ENCODE data around the gene CCDC97. TPM values are rescaled to one million over a fixed set of nuclear protein-coding genes. Genes with fewer than 3 reads are reported as not detected.

CCDC97 gene
- total RNA-seq, 4 donors from 2014 or later = 13.4 to 30.0 (median 18.5) TPM

DNA sequence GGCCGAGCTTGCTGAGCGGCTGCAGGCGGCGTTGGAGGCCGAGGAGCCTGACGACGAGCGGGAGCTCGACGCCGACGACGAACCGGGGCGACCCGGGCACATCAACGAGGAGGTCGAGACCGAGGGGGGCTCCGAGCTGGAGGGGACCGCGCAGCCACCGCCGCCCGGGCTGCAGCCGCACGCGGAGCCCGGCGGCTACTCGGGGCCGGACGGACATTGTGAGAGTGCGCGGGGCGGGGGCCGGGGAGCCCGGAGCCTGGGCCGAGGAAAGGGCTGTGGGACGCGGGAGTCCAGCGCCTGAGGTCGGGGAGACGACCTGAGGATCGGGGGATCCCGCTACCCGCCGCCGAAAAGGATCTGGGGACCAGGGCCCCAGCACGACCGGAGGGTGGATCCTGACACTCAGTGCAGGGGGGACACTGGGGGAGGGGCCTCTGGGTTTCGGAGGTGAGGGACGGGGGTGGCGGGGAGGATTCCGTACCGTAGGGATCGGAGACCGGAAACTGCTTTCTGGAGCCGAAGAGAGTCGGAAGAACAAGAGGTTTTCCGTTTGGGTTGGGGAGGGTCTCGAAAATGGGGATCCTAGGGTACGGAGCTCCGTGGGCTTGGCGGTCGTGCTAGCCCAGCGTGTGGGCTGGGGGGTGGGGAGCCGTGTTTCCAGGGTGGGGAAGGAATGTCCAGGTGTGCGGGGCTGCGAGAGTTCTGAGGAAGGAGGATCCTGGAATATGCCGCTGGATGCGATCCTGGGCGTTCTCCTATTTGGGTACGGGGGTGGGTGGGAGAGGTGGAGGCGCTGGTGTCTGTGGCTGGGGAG lies 45.2 kb upstream of the CCDC97 start:
- H3K36me3 ChIP-seq = peaks cover 26% of the 10 kb centered on the region
- TF ChIP-seq EP300 (IDR thresholded peaks at IDR 0.05) (no peak), POLR2A (IDR thresholded peaks at IDR 0.05) (no peak), POLR2AphosphoS5 (IDR thresholded peaks at IDR 0.05) (no peak)
- TF ChIP-seq, protein P1, sequence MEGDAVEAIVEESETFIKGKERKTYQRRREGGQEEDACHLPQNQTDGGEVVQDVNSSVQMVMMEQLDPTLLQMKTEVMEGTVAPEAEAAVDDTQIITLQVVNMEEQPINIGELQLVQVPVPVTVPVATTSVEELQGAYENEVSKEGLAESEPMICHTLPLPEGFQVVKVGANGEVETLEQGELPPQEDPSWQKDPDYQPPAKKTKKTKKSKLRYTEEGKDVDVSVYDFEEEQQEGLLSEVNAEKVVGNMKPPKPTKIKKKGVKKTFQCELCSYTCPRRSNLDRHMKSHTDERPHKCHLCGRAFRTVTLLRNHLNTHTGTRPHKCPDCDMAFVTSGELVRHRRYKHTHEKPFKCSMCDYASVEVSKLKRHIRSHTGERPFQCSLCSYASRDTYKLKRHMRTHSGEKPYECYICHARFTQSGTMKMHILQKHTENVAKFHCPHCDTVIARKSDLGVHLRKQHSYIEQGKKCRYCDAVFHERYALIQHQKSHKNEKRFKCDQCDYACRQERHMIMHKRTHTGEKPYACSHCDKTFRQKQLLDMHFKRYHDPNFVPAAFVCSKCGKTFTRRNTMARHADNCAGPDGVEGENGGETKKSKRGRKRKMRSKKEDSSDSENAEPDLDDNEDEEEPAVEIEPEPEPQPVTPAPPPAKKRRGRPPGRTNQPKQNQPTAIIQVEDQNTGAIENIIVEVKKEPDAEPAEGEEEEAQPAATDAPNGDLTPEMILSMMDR (IDR thresholded peaks at IDR 0.05) = no peak
- DNase-seq (ENCODE audit: low spot score in 2 of 2) = peak; percentile 81 to 83
- H3K27me3 ChIP-seq = no peaks in the 10 kb centered on the region
- WGBS = 1% methylated on average over 54 of the region's 75 CpGs
- H3K4me1 ChIP-seq = peaks cover 41% of the 10 kb centered on the region
- peak overlapping the region; percentile 99 for H3K27ac ChIP-seq
- no peaks in the 10 kb centered on the region for H3K9me3 ChIP-seq
- H3K4me3 ChIP-seq = peak overlapping the region; percentile 83

- H3K27ac ChIP-seq = peak overlapping the region; percentile 99
- TF ChIP-seq EP300 (IDR thresholded peaks at IDR 0.05) (no peak), POLR2A (IDR thresholded peaks at IDR 0.05) (no peak), POLR2AphosphoS5 (IDR thresholded peaks at IDR 0.05) (no peak)
- TF ChIP-seq, protein P1 (IDR thresholded peaks at IDR 0.05) = no peak
Observed at GRCh38 chr19:41265395-41266153, 44.4 kb upstream of the CCDC97 start.

GRCh38 chr19:41269055-41269454 lies 40.9 kb upstream of the CCDC97 start:
- H3K9me3 ChIP-seq = no peaks in the 10 kb centered on the region
- TF ChIP-seq EP300 (IDR thresholded peaks at IDR 0.05) (no peak), POLR2A (IDR thresholded peaks at IDR 0.05) (no peak)
- no peak for DNase-seq (ENCODE audit: low spot score in 2 of 2)
- H3K4me1 ChIP-seq = peaks cover 28% of the 10 kb centered on the region
- 89% methylated on average over 2 of the region's 2 CpGs for WGBS
- peaks cover 66% of the 10 kb centered on the region for H3K36me3 ChIP-seq
- H3K4me3 ChIP-seq = no peak overlapping the region
- H3K27me3 ChIP-seq = no peaks in the 10 kb centered on the region
- no peak overlapping the region for H3K27ac ChIP-seq

More at GRCh38 chr19:41265395-41266153, 44.4 kb upstream of the CCDC97 start:
- H3K9me3 ChIP-seq = no peaks in the 10 kb centered on the region
- DNase-seq (ENCODE audit: low spot score in 2 of 2) = no peak
- H3K4me1 ChIP-seq = peaks cover 41% of the 10 kb centered on the region
- peak overlapping the region; percentile 83 for H3K4me3 ChIP-seq
- peaks cover 31% of the 10 kb centered on the region for H3K36me3 ChIP-seq
- no peaks in the 10 kb centered on the region for H3K27me3 ChIP-seq
- 17% methylated on average over 17 of the region's 17 CpGs for WGBS

DNA sequence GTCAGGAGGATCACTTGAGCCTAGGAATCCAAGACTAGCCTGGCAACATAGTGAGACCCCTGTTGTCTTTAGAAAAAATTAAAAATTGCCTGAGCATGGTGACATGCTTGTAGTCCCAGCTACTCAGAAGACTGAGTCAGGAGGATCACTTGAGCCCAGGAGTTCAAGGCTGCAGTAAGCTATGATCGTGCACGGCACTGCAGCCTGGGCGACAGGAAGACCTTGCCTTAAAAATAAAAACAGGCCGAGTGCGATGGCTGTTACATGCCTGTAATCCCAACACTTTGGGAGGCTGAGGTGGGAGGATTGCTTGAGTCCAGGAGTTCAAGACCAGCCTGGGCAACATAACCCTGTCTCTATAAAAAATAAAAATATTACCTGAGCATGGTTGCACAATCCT lies 40.4 kb upstream of the CCDC97 start:
- Histone ChIP-seq H3K4me3 (no peak overlapping the region), H3K4me1 (peaks cover 28% of the 10 kb centered on the region), H3K27me3 (no peaks in the 10 kb centered on the region), H3K36me3 (peaks cover 71% of the 10 kb centered on the region), H3K27ac (no peak overlapping the region), H3K9me3 (no peaks in the 10 kb centered on the region)
- no peak for TF ChIP-seq EP300 (IDR thresholded peaks at IDR 0.05)
- 90% methylated on average over 5 of the region's 5 CpGs for WGBS
- DNase-seq (ENCODE audit: low spot score in 2 of 2) = no peak

DNA sequence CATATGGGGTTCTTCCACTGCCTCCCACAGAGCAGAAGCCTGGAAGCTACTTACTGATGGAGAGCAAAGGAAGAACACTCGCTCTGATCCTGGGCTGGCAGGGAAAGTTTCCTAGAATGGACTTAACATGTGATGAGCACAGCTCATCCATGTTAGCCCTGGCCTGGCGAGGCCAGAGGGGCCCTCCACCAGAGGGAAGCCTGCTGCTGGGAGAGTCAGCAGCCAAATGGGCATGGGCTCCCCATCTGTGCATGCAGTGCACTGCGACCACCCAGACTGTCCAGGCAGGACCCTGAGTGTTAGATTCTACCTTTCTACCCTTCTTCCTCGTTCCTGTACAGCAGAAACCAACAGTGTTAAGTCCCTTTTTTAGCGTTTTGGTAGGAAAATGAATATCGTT lies 36.9 kb upstream of the CCDC97 start:
- peaks cover 100% of the 10 kb centered on the region for H3K36me3 ChIP-seq
- no peak for DNase-seq (ENCODE audit: low spot score in 2 of 2)
- H3K9me3 ChIP-seq = no peaks in the 10 kb centered on the region
- H3K4me1 ChIP-seq = no peaks in the 10 kb centered on the region
- H3K27me3 ChIP-seq = no peaks in the 10 kb centered on the region
- TF ChIP-seq, protein P1 (IDR thresholded peaks at IDR 0.05) = no peak
- no peak for TF ChIP-seq EP300 (IDR thresholded peaks at IDR 0.05)
- no peak for TF ChIP-seq POLR2A (IDR thresholded peaks at IDR 0.05)
- TF ChIP-seq POLR2AphosphoS5 (IDR thresholded peaks at IDR 0.05) = no peak
- WGBS = 80% methylated on average over 6 of the region's 6 CpGs
- no peak overlapping the region for H3K4me3 ChIP-seq
- no peak overlapping the region for H3K27ac ChIP-seq

DNA sequence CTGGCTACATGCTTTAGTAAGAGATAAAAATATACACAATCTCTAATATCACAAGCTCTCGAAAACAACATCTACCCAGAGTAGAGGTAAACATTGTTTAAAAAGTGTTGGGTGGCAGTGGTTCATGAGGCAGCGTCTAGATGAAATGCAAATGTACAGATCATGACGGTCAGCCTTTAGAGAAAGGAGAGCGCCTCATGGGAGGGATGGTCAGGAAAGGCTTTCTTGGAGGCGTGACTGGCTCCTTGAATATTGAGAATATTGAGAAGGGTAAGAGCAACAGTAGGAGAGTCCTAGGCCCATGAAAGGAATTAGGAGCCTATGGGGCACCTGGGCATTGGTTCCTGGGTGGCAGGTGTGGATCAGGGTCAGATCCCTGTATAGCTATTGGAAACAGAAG lies 35.2 kb upstream of the CCDC97 start:
- Histone ChIP-seq H3K4me1 (no peaks in the 10 kb centered on the region), H3K36me3 (peaks cover 100% of the 10 kb centered on the region), H3K9me3 (no peaks in the 10 kb centered on the region), H3K4me3 (no peak overlapping the region), H3K27me3 (no peaks in the 10 kb centered on the region), H3K27ac (no peak overlapping the region)
- DNase-seq (ENCODE audit: low spot score in 2 of 2) = no peak
- 89% methylated on average over 5 of the region's 5 CpGs for WGBS
- TF ChIP-seq, protein P1 (IDR thresholded peaks at IDR 0.05) = no peak

Data from suprapubic skin (tissue), 4 donors.